Measurements from ENCODE around the gene C1orf52. TPM values are rescaled to one million over a fixed set of nuclear protein-coding genes. Genes with fewer than 3 reads are reported as not detected.
A peak's percentile ranks its signal among the peaks of the same experiment; 100 is the strongest.

The C1orf52 gene
- total RNA-seq, 1 experiment from 2014 or later = 51.6 TPM

GRCh38 chr1:85295006-85295431 lies 35.6 kb upstream of the C1orf52 start:
- in situ Hi-C loops (cut with HindIII; ENCODE audit: low pct_unique_long_range_greater_than_20kb, low sequenced_read_pairs) (no loop called here), intact Hi-C loops (cut with micrococcal nuclease; ENCODE audit: unreplicated experiment) (no loop called here)
- no peaks in the 10 kb centered on the region for H3K36me3 ChIP-seq (ENCODE audit: control insufficient read depth, insufficient read depth, low read length)
- peaks cover 58% of the 10 kb centered on the region for H3K4me1 ChIP-seq (ENCODE audit: control insufficient read depth, insufficient read depth, low read length)
- no TSS peak for BruUV-seq (replicated peaks)
- no peak for TF ChIP-seq SIN3A (IDR thresholded peaks at IDR 0.05; ENCODE audit: borderline replicate concordance, insufficient read depth, low read depth, low read length)
- 0 out of 2 replicates have a peak, but pooled peaks have one; percentile 32 for TF ChIP-seq TCF7L2 (IDR thresholded peaks at IDR 0.05; ENCODE audit: low read depth, low read length)
- DNase-seq (ENCODE audit: low read depth, low spot score) = peak; percentile 89
- ChIA-PET CTCF (interaction anchor here (0.6 kb wide), 1 partner anchor 43 kb away, joined by 3 read pairs; no protein-coding TSS in a partner anchor), POLR2A (interaction anchor here (0.6 to 1.6 kb wide), 2 partner anchors 13 to 18 kb away, joined by 3 to 10 read pairs; partner anchors contain the start of gene BCL10)
- H3K27ac ChIP-seq (ENCODE audit: low read length) = peak overlapping the region; percentile 68
- H3K27me3 ChIP-seq (ENCODE audit: control insufficient read depth, insufficient read depth, low read length) = no peaks in the 10 kb centered on the region
- H3K9me3 ChIP-seq (ENCODE audit: control insufficient read depth, insufficient read depth, low read depth, low read length) = no peaks in the 10 kb centered on the region
- no peak overlapping the region for H3K4me3 ChIP-seq (ENCODE audit: low read depth in 2 of 2, low read length in 2 of 2)
- no peak; the same call in 1 of the 2 replicates for ATAC-seq

- ATAC-seq (no peak), DNase-seq (ENCODE audit: low read depth, low spot score) (no peak)
- POLR2A ChIA-PET = interaction anchor here (2.2 kb wide), 1 partner anchor 14 kb away, joined by 8 read pairs; the partner anchor contains the start of gene BCL10
- H3K27me3 ChIP-seq (ENCODE audit: control insufficient read depth, insufficient read depth, low read length) = no peaks in the 10 kb centered on the region
- TF ChIP-seq POLR2AphosphoS5 (IDR thresholded peaks at IDR 0.05; ENCODE audit: low read depth, low read length) (no peak), CTCF (IDR thresholded peaks at IDR 0.05) (no peak), TCF7L2 (IDR thresholded peaks at IDR 0.05; ENCODE audit: low read depth, low read length) (no peak), SIN3A (IDR thresholded peaks at IDR 0.05; ENCODE audit: borderline replicate concordance, insufficient read depth, low read depth, low read length) (no peak), REST (IDR thresholded peaks at IDR 0.05; ENCODE audit: insufficient read depth in 1 of 2, low read depth in 2 of 2, low read length in 1 of 2) (no peak)
- no peaks in the 10 kb centered on the region for H3K36me3 ChIP-seq (ENCODE audit: control insufficient read depth, insufficient read depth, low read length)
- in situ Hi-C loops (cut with HindIII; ENCODE audit: low pct_unique_long_range_greater_than_20kb, low sequenced_read_pairs) (no loop called here), intact Hi-C loops (cut with micrococcal nuclease; ENCODE audit: unreplicated experiment) (no loop called here)
- no TSS peak for BruUV-seq (replicated peaks)
- CTCF ChIA-PET = no interaction called here
- H3K4me1 ChIP-seq (ENCODE audit: control insufficient read depth, insufficient read depth, low read length) = peaks cover 41% of the 10 kb centered on the region
- peak overlapping the region; percentile 80 for H3K27ac ChIP-seq (ENCODE audit: low read length)
- no peaks in the 10 kb centered on the region for H3K9me3 ChIP-seq (ENCODE audit: control insufficient read depth, insufficient read depth, low read depth, low read length)
- no peak overlapping the region for H3K4me3 ChIP-seq (ENCODE audit: low read depth in 2 of 2, low read length in 2 of 2)
These were observed 31.4 kb upstream of the C1orf52 start for GRCh38 chr1:85290826-85291225.

- intact Hi-C loops (cut with micrococcal nuclease; ENCODE audit: unreplicated experiment) (no loop called here), in situ Hi-C loops (cut with HindIII; ENCODE audit: low pct_unique_long_range_greater_than_20kb, low sequenced_read_pairs) (no loop called here)
- BruUV-seq (replicated peaks) = TSS peak; percentile 93
- POLR2A ChIA-PET = interaction anchor here (0.5 to 2.2 kb wide), 3 partner anchors 13 to 117 kb away, joined by 3 to 8 read pairs (median 8); partner anchors contain the start of gene BCL10
- H3K4me1 ChIP-seq (ENCODE audit: control insufficient read depth, insufficient read depth, low read length) = peaks cover 32% of the 10 kb centered on the region
- H3K27me3 ChIP-seq (ENCODE audit: control insufficient read depth, insufficient read depth, low read length) = no peaks in the 10 kb centered on the region
- peak overlapping the region; percentile 80 for H3K27ac ChIP-seq (ENCODE audit: low read length)
- H3K9me3 ChIP-seq (ENCODE audit: control insufficient read depth, insufficient read depth, low read depth, low read length) = no peaks in the 10 kb centered on the region
- CTCF ChIA-PET = interaction anchor here (0.6 kb wide), 2 partner anchors 174 to 856 kb away, joined by 4 read pairs; no protein-coding TSS in a partner anchor
- ATAC-seq (peak; percentile 59), DNase-seq (ENCODE audit: low read depth, low spot score) (no peak)
- TF ChIP-seq POLR2AphosphoS5 (IDR thresholded peaks at IDR 0.05; ENCODE audit: low read depth, low read length) (no peak), SIN3A (IDR thresholded peaks at IDR 0.05; ENCODE audit: borderline replicate concordance, insufficient read depth, low read depth, low read length) (no peak), CTCF (IDR thresholded peaks at IDR 0.05) (no peak), TCF7L2 (IDR thresholded peaks at IDR 0.05; ENCODE audit: low read depth, low read length) (no peak), REST (IDR thresholded peaks at IDR 0.05; ENCODE audit: insufficient read depth in 1 of 2, low read depth in 2 of 2, low read length in 1 of 2) (no peak)
- no peaks in the 10 kb centered on the region for H3K36me3 ChIP-seq (ENCODE audit: control insufficient read depth, insufficient read depth, low read length)
- H3K4me3 ChIP-seq (ENCODE audit: low read depth in 2 of 2, low read length in 2 of 2) = no peak overlapping the region
These were observed 30.4 kb upstream of the C1orf52 start for GRCh38 chr1:85289848-85290335.
